K562 (cell line): ENCODE results near the gene TMEM203. TPM values are rescaled to one million over a fixed set of nuclear protein-coding genes. Genes with fewer than 3 reads are reported as not detected.

ENCODE experiments used
- BCOR ChIP-seq: fragments of 450-650 bp; IDR thresholded peaks from 2 replicates; pipeline ENCODE4 v1.6.1; 2016
- E2F1 ChIP-seq: sonication (generic); formaldehyde crosslinking; IDR thresholded peaks from 2 replicates; pipeline ENCODE4 v1.8.1; 2023; ENCODE audit warnings: mild to moderate bottlenecking, missing genetic modification reagents, moderate library complexity
- HEY1 ChIP-seq: fragments of 250-450 bp; sonication (Bioruptor Pico); IDR thresholded peaks from 2 replicates; pipeline ENCODE4 v1.5.0; 2020; ENCODE audit warnings: mild to moderate bottlenecking, moderate library complexity, borderline replicate concordance
- KAT2B ChIP-seq: IDR thresholded peaks from one replicate; pipeline ENCODE4 v1.6.1; 2012; ENCODE audit warnings: low read depth, mild to moderate bottlenecking, control low read depth, inconsistent platforms, low read length, moderate library complexity
- MEIS2 ChIP-seq: fragments of 450-650 bp; IDR thresholded peaks from 2 replicates; pipeline ENCODE4 v1.6.1; 2014; ENCODE audit warnings: mild to moderate bottlenecking; ENCODE audit not compliant: partially characterized antibody
- NONO ChIP-seq, 2 experiments: fragments of 200-400 bp in 1 of 2; fragments of 450-650 bp in 1 of 2; formaldehyde crosslinking in 1 of 2; IDR thresholded peaks; 2 replicates each; pipeline ENCODE4 v1.6.1; 2017; ENCODE audit warnings: low read depth in 2 of 2, mild to moderate bottlenecking in 2 of 2, moderate library complexity in 2 of 2, low read length in 1 of 2
- PRDM10 ChIP-seq: fragments of 450-650 bp; IDR thresholded peaks from 2 replicates; pipeline ENCODE4 v1.6.1; 2018; ENCODE audit not compliant: partially characterized antibody
- SMAD3 ChIP-seq: fragments of 450-650 bp; formaldehyde crosslinking; conservative IDR thresholded peaks from 2 replicates; pipeline ENCODE4 v1.4.0; 2020; ENCODE audit warnings: mild to moderate bottlenecking
- TBL1XR1 ChIP-seq, 2 experiments: IDR thresholded peaks; 2 replicates each; pipeline ENCODE4 v1.6.1; 2012; ENCODE audit warnings: improper control_type of control experiment in 2 of 2, low read length in 2 of 2, mild to moderate bottlenecking in 1 of 2
- TFAP4 ChIP-seq: sonication (generic); formaldehyde crosslinking; IDR thresholded peaks from 2 replicates; pipeline ENCODE4 v1.8.0; 2022; ENCODE audit warnings: missing genetic modification reagents, mild to moderate bottlenecking, moderate library complexity, borderline replicate concordance
- ZBTB33 ChIP-seq: sonication (generic); formaldehyde crosslinking; IDR thresholded peaks from 2 replicates; pipeline ENCODE4 v1.8.1; 2023; ENCODE audit warnings: mild to moderate bottlenecking, missing genetic modification reagents
- ZHX1 ChIP-seq: fragments of 150-350 bp; conservative IDR thresholded peaks from 2 replicates; pipeline ENCODE4 v1.6.1; 2014; ENCODE audit warnings: low read length
- polyA plus RNA-seq, 8 experiments: library from polyadenylated mRNA; depleted of rRNA in 4 of 8; stranded (reverse) in 5 of 8; unstranded in 3 of 8; fragments of >200 nt; fragmentation: Nextera tagmentation in 2 of 8; fragmentation: Illumina TruSeq in 1 of 8; extraction: Ambion mirVana in 2 of 8; extraction: Trizol in 1 of 8; gene quantifications; 2 replicates each; pipeline versions ENCODE4 v1.2.1 to v1.2.3, GENCODE V29; 2011 to 2014; ENCODE audit warnings: inconsistent platforms in 1 of 8, missing spikeins in 1 of 8
- total RNA-seq, 7 experiments: library from RNA; depleted of rRNA in 6 of 7; stranded (reverse); fragments of >200 nt in 6 of 7; fragmentation: Illumina TruSeq in 2 of 7; extraction: Trizol in 2 of 7; gene quantifications; 2 replicates each; pipeline versions ENCODE4 v1.2.1 to v1.2.3, GENCODE V29; 2011 to 2021; ENCODE audit warnings: low replicate concordance in 1 of 7
- TF ChIP-seq, protein P1 (sequence below), 2 experiments: fragments of 450-650 bp; conservative IDR thresholded peaks; 2 replicates each; pipeline ENCODE4 v1.6.1; 2017; ENCODE audit warnings: mild to moderate bottlenecking in 2 of 2, moderate library complexity in 2 of 2

The TMEM203 gene
- total and polyA plus RNA-seq, 9 of the 15 experiments (the other 6 are each of a cell fraction or from before 2014, with no cell fraction given) = 8.8 to 59.5 (median 37.6) TPM

DNA sequence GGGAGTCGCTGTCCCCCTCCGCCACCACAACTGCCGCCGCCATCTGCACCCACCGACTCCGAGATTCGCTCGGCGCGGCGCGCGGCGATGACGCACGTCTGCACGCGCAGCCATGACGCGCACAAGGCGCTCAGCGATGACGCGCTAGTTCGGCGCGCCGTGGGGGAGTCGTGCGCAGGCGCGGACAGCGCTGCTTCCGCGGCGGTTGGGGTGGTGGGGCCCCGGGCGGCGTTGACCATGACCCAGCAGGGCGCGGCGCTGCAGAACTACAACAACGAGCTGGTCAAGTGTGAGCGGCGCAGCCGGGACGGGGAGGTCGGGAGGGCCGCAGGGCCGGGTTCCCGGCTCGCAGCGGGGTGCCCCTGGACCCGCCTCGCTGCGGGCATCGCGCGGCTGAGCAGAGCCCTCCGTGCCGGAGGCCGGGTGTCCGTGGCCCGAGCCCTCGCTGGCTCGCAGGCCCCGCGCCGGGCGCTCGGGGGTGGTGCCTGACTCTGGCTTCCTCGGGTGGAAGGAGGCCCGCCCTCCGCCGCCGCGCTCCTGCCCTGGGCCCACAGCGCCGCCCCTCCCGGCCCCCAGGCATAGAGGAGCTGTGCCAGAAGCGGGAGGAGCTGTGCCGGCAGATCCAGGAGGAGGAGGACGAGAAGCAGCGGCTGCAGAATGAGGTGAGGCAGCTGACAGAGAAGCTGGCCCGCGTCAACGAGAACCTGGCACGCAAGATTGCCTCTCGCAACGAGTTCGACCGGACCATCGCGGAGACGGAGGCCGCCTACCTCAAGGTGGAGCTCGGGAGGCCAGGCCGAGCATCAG is 16.8 kb downstream of the TMEM203 start, which contains the start of the genes ANAPC2 and SSNA1 (continued):
- TF ChIP-seq ZHX1 (peak; percentile 92; the same call in 1 of the 2 replicates), KAT2B (peak; percentile 65), TBL1XR1 (IDR thresholded peaks at IDR 0.05; ENCODE audit: low read length in 2 of 2) (peak; percentile 61 to 100; a peak in 3 of 4 replicates), MEIS2 (peak; percentile 80), HEY1 (CRISPR knock-in tag) (no peak), ZBTB33 (CRISPR knock-in tag) (peak; percentile 91), BCOR (peak; percentile 57), SMAD3 (peak; percentile 62; the same call in 1 of the 2 replicates), E2F1 (CRISPR knock-in tag) (peak; percentile 61; the same call in 1 of the 2 replicates), NONO (IDR thresholded peaks at IDR 0.05; ENCODE audit: low read depth in 2 of 2, low read length in 1 of 2) (peak in 1 of 2 experiments; percentile 86), TFAP4 (peak; percentile 73), PRDM10 (peak; percentile 49)
- TF ChIP-seq, protein P1, sequence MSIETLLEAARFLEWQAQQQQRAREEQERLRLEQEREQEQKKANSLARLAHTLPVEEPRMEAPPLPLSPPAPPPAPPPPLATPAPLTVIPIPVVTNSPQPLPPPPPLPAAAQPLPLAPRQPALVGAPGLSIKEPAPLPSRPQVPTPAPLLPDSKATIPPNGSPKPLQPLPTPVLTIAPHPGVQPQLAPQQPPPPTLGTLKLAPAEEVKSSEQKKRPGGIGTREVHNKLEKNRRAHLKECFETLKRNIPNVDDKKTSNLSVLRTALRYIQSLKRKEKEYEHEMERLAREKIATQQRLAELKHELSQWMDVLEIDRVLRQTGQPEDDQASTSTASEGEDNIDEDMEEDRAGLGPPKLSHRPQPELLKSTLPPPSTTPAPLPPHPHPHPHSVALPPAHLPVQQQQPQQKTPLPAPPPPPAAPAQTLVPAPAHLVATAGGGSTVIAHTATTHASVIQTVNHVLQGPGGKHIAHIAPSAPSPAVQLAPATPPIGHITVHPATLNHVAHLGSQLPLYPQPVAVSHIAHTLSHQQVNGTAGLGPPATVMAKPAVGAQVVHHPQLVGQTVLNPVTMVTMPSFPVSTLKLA (conservative IDR thresholded peaks at IDR 0.05) = peak; percentile 94 to 98
